Measurements from ENCODE around the gene BMPR1B.
"Not testable (repeated sequence)": the region's sequence is repeated elsewhere in the genome, so short reads cannot be mapped to it uniquely, and the experiment has no call there.

BMPR1B gene

DNA sequence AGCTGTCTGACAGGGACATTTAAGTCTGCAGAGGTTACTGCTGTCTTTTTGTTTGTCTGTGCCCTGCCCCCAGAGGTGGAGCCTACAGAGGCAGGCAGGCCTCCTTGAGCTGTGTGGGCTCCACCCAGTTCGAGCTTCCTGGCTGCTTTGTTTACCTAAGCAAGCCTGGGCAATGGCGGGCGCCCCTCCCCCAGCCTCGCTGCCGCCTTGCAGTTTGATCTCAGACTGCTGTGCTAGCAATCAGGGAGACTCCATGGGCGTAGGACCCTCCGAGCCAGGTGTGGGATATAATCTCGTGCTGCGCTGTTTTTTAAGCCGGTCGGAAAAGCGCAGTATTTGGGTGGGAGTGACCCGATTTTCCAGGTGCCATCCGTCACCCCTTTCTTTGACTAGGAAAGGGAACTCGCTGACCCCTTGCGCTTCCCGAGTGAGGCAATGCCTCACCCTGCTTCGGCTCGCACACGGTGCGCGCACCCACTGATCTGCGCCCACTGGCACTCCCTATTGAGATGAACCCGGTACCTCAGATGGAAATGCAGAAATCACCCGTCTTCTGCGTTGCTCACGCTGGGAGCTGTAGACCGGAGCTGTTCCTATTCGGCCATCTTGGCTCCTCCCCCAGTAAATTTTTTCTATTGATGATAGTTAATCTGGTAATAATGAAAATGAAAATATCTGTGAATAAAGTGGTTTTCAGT is 83.6 kb downstream of the BMPR1B start:
- not testable (repeated sequence) for DNase-seq

DNA sequence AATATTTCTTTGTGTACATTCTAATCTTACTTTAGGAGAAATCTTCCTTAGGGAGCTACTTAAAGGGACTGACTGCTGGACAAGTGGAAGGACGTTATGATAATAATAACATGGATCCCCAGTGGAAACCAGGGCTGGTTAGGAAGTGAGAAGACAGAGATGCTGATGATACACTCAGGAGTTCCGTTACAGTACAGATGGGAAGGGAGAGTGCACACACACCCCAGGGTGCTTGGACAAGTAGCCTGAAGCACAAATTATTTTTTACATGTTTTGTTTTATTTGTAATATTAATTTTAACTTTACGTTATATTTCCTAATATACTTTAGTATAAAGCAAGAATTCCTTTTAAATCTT is 84.1 kb downstream of the BMPR1B start:
- no peak for DNase-seq

DNA sequence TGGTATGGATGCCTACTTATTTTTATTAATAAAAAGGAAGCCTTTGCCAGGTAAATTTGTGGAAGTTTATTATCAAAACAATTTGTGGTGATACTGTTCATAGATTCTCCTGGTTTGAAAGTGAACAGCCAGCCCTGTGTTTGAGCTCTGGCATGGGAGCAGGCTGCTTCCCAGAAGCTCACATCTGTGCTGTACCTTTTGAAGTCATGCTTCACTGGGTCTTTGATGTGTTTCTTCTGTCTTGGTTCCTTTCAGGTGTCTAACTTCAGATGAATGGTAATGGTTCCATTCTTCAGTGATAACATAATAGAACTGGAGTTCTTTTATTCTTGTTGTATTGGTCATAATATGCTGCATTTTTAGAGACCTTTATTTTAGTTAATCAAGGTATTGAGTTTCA is 85.5 kb downstream of the BMPR1B start:
- no peak for DNase-seq

DNA sequence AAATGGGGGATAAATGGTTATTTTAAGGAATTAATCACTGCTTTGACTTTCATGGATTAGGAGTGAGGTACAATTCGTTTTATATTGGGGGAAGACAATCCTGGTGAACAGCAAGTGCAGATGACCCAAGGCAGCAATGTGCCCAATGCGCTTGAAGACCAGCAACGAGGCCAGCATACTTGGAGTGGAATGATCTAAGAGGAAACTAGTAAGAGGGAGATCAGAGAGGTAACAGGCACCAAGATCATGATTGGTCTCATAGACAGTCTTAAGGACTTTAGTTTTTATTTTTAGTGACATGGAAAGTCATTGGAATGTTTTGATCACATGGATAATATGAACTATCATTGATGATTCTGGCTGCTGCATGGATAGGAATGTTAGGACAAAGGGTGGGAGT is 90.6 kb downstream of the BMPR1B start:
- DNase-seq: no peak

DNA sequence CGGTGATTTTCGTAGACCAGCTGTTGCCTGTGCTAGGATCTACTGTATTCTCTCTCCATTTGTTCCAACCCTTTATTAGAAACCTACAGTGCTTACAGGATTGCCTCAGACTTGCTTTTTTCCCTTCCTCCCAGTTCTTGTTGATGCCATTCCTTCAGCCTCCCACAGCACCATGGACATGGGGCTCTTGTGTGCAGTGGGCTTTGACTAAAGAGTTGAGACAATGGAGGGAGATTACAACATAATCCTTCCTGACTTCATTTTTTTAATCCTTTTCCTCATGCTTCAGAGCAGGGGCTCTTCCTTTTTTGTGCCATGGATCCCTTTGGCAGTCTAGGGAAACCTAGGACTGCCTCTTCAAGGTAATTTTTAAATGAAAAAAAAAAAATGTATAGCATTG is 92.1 kb downstream of the BMPR1B start:
- DNase-seq: no peak

DNA sequence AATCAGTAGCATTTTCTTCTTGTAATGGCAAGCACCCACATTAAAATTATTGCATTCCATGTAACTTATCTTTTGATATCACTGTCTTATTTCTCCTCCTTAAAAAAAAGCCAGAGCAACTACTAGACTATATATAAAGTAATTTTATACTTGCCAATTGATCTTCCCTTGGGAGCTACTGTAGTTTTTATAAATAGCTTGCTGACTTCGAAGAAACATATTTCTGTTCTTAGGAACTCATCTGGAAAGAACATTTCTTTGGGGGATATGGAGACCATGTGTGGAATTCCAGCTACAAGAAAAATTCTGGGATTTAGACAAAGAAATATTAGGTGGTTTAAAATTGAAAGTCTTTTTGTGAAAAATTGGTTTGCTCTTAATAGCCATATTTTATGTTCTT is 94.9 kb downstream of the BMPR1B start:
- DNase-seq: no peak

DNA sequence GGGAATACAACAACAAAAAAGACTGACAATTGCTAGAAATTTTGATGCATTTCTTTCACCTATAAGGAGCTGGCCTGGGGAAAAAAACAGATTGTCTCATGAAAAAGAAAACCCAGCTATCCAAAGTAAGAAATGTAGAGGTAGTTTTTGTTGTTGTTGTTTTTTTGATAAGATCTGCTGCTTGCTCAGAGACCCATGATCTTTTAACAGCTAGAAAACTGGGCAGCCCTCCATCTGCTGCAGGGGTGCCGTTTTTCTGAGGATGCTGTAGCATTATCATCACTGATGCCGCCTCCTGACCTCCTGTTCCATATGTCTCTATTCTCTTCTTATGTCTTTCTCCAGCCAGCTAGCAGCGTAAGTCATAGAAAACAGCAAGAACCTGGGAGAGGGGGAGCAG is 98.3 kb downstream of the BMPR1B start:
- DNase-seq: no peak

DNA sequence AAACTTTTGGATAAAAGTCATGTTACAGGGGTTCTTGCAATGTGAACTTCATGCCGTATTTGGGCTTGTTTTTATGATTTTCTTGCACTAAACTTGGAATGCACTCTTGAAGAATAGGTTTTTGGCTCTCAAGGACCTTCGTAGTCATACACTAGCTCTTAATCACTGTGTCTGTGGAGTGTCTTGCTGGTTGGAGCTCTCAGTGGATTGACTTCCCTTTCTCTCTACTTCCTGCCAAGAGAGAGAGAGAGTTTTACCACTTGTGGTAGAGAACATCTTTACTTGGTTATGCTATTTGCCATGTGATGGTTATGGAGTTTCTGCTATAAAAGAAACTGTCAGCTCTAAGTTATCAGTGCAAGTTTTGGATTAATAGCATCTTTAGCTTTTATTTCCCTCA is 112.4 kb downstream of the BMPR1B start:
- no peak for DNase-seq

DNA sequence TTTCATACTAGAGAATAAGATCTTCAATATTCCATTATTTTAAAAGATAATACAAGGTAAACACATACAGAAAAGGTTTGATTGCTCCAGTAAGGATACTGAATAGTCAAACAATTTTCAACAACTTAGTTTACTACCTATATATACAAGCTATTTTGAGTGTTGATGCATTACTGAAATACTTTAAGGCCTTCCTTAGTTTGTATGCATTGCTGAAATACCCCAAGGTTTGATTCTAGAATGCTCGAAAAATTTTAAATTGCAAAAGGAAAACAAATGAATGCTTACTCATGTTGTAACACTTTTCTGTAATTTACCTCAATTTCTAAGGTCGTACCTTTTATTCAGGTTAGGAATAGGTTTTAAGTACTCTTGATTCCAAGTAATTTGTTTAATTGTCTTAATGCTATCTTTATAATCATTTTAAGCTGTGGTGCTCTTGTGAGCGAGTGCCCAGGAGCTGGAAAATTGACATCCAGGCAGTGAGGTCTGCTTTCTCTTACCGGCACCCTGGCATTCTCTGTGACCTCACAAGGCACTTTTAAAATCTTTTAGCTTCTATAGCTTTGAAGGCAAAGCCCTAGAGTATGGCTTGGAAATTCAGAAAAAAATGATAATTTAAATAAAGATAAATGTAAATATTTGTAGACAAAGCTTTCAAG is 114.0 kb downstream of the BMPR1B start:
- DNase-seq: no peak

DNA sequence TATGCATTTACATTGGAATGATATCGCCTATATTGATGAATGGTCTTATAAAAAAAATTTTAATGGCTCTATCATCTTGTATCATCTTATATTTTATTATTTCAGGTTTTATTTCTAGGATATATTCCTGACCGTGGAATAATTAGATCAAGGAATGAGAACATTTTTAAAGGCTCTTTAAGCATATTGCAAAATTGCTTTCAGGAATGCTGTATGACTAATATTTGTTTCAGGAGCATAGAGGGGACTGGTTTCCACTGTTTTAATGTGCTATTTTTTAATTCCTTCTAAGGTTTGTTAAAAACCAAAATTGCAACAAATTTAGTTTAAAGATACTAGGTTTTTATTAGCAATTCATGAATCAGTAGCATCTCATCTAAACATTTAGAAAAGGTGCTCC is 120.2 kb downstream of the BMPR1B start:
- no peak for DNase-seq

DNA sequence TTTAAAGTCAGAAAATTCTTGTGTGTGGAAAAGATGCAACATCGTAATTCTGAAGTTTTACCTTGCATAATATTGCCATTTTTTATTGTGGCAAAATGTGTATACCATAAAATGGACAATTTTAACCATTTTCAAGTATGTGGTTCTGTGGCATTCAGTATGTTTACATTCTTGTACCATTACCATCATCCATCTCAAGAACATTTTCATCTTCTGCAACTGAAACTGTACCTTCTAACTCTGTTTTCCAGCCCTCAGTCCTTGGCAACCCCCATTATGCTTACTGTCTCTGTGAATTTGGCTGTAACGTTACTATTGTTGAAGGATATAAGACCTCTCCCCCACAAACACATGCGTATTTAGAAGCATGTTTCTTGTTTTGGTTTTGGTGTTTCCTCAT is 123.2 kb downstream of the BMPR1B start:
- no peak for DNase-seq

DNA sequence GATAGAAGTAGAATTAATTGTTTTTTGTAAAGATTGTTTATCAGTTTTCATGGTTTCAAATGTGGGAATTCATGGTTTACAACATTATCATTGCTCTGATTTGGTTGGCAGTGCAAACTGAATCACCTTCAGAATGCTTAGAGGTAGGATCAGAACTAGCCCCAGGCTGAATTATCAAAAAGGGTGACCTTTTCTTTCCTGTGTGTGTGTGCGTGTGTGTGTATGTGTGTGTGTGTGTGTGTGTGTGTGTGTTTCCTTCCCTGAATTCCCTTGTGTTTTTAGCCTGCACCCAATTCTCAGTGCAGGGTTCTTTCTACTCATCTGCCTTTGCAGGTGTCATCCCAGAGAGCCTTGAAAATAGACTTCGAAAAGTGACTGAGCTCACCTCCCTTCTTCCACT is 125.0 kb downstream of the BMPR1B start:
- no peak for DNase-seq

DNA sequence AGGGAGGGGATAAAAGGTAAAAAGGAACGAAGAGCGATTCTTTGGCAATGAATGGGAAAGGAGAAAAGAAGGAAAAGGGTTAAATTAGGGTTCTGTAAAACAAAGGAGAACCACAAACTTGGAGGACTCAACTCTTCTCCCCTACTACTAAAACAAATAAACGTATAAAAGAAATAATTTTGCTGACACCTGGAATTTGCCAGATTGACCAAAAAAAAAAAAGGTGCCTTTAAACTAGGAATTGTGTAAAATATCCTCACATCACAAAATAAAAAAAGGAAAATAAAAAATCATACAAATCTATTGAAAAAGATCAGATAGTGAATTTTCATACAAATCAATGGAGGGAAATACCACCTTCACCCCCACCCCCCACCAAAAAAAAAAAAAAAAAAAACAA is 129.3 kb downstream of the BMPR1B start:
- DNase-seq: no peak

DNA sequence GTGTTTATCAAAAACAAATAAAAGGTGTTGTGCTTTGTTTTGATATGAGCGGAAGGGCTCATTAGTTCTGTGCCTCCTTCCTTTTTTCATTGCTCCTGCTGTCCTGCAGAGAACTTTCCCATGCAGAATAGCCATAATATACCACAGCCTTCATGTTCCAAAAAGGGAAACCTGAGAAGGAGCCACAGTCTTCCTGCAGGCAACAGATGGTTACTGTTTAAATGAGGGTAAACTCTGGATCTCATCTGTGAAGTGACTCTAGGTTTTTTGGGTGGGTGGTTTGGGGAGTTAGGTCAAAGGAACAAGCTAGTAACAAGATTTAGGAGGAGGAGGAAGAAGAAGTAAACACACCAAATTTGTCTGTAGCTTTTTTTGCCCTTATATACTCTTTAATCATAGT is 131.8 kb downstream of the BMPR1B start:
- DNase-seq: no peak

DNA sequence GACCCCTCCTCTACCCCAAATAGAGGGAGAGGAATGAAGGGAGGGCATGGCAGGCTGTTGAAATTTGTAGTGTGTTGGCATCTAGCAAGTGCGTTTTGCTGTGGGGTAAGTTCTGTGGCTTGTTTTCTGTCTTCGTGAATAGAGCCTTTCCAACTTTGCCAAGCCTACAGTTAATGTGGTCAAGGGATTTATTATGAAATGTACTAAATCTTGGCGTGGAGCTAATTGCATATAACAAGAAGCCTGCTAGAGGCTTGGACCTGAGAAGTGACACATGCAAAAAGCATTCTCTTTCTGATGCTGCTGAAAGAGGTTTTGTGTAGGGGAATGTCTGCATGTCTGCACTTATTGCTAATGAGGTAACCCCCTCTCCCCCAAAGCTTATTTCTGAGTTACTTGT is 132.2 kb downstream of the BMPR1B start:
- no peak for DNase-seq

DNA sequence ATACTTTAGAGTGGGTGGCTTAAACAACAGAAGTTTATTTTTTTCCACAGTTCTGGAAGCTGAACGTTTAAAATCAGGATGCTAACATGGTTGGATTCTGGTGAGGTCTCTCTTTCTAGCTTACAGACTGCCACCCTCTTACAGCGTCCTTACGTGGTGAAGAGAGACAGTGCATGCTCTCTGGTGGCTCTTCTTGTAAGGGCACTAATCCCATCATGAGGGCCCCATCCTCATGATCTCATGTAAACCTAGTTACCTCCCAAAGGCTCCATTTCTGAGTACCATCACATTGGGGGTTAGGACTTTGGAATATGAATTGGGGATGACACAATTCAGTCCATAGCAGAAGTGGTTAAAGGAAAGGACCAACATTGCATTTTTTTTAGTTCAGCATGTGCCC is 132.8 kb downstream of the BMPR1B start:
- no peak for DNase-seq

DNA sequence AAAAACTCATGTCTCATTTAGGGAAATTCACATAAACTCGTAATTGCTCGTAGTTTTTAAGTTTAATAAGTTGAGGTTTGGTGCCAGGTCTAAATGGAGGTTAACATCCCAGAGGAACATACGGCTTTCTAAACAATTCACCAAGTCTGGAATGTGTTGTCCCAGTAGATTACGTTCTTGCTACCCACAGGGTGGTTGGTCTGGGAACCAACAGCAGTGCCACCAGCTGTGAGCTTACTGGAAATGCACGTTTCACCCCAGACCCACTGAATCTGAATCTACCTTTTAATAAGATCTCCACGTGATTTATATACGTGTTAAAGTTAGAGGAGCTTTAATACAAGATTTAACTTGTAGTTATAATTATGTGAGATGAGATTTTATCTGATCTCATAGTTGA is 134.3 kb downstream of the BMPR1B start:
- DNase-seq: no peak

DNA sequence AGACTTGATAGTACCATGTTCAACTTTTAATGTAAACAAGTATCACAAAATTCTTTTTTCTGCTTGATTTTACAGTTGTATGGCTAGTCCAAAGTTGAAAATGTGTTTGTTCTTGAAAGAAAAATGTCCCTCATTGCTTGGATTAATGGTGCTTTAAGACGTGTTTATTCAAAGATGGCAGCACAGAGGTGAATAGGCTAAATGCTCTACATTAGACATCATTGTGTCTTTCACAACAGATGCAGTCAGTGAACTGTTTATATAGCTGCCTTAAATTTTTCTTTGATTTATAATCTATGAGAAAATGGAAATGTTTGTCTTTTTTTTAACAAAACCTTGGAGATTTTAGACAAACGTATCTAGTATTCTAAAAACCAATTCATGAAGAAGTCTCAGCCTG is 137.3 kb downstream of the BMPR1B start:
- no peak for DNase-seq

DNA sequence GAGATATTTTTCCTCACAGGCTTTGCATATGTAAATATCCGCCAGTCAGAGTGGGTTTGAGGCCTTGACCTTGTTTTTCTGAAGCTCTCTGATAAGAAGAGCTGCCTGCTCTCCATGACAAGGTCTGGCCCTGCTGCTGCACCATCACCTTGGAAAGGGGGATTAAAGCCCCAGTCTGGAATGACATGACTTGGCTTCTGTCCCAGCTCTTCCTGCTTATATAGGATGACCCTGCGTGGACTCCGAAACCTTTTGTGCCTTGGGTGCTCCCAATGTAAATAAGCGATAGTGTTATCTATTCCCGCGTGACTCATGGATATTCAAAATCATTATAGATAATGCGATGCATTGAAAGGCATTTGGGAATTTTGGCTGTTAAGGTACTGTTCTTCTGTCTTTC is 139.3 kb downstream of the BMPR1B start:
- DNase-seq: no peak

DNA sequence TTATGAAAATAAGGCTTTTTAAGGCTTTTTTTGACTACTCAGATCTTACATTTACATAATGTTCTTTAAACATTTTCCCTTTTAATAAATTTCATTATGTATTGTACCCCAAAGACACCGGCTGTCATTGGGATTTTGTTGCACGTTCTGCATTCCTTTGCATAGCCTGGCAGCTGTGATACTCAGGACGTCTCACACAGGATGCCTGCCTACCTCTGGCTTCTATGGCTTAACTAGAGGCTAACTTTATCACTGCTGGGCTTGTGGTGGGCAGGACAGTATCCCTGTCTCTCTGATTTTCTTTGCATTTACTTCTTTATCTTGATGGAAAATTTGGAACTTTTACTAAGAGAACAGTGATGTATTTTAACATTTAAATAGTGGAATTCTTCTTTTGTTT is 147.8 kb downstream of the BMPR1B start:
- DNase-seq: no peak

DNA sequence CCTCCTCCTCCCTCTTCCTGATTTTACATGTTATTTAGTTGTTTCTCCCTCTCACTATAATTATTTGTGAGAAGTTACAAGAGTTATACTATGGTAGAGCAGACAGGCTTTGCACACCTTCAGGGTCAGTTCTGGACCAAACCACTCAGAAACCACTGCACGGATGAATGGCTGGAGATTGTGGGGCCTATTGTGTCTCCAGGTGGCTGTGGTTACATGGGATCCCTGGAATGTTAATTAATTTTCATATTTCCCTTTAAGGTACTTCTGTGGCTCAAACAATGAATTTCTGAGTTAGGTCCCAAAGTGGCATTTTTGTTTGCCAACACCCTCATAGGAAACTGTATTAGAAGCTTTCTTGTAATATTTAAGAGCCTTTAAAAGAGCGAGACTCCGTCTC is 151.9 kb downstream of the BMPR1B start:
- no peak for DNase-seq

DNA sequence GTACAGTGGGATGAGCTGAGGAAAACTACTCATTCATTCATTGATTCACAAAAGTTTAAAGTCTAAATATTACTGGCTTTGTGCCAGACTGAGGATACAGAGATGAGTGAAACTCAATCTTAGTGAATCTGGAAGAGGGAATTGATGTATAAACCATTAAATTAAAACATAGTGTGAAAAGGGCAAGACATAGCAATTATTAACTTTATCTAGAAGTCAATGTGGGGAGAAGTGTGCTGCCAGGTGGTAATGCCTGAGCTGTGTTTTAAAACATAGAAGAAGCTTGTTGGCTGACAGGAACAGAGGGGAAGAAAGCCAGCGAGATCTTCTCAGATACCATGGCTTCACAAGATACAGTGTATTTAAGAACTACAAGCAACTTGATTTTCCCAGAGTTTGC is 153.4 kb downstream of the BMPR1B start:
- no peak for DNase-seq

DNA sequence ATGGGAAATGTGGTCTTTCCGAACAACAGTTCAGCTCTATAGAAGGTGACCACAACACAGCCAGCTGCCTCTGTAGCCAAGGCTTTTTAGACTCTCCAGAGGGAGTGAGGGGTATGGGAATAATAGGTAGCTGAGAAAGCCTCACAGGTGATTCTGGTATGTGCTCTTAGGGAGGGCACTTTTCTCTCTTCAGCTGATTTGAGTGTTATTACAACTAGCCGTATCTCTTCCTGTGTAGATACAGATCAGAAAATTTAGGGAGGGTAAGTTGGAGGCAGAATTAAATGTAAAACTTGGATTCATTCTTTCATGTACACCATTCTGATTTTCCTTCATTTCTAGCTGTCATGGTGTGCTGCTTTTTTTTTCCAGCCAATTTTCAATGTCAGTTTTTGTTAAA is 154.9 kb downstream of the BMPR1B start:
- DNase-seq: no peak

DNA sequence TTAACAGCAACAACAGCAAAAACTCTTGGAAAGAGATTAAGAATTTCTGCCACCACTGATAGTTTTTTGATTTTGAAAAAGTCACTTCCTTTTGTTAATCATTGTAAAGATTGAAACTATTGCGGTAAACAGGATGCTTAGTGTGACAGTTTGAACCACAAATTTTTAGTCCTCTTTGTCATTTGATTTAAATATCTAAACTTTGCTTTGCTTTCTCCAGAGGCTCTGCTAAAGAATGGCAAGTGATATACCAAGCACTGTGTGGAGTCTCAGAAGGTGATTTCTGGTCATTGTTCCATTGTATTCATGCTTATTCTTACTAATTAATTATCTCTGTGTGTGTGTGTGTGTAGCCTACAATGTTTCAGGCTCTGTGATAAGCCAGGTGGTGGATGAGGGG is 155.6 kb downstream of the BMPR1B start:
- DNase-seq: no peak

DNA sequence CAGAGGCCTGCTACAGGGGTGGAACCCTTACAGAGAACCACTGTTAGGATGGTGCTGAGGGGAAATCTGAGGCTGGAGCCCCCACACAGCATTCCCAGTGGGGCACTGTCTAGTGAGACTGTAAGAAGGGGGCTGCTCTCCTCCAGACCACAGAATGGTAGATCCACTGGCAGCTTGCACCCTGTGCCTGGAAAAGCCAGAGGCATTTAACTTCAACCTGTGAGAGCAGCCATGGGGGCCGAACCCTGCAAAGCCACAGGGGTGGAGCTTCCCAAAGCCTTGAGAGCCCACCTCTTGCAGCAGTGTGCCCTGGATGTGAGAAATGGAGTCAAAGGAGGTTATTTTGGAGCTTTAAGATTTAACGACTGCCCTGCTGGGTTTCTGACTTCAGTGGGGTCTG is 159.4 kb downstream of the BMPR1B start:
- no peak for DNase-seq
